GM10266 (cell line): ENCODE measurements around the gene MFSD6L.

Experiments used
- DNase-seq: peaks from one replicate; pipeline ENCODE4 v3.0.0; 2012; ENCODE audit errors: extremely low spot score
- CTCF ChIP-seq: IDR thresholded peaks from 2 replicates; pipeline ENCODE4 v1.5.1; 2012; ENCODE audit warnings: mild to moderate bottlenecking, low read depth; ENCODE audit not compliant: control insufficient read depth, insufficient read depth; ENCODE audit errors: missing control alignments

MFSD6L gene

GRCh38 chr17:8762012-8762411 lies 37.2 kb downstream of the MFSD6L start:
- DNase-seq: no peak
- no peak for TF ChIP-seq CTCF

- TF ChIP-seq CTCF: no peak
- no peak for DNase-seq
Observed at GRCh38 chr17:8758137-8758596, 41.0 kb downstream of the MFSD6L start, which contains the start of gene SPDYE4. SPDYE4 (minus strand) TSS chr17:8758546; CDS start chr17:8758382, 164 bp downstream.

- DNase-seq: no peak
- TF ChIP-seq CTCF: no peak
Observed at GRCh38 chr17:8757189-8757588, 42.0 kb downstream of the MFSD6L start.

- TF ChIP-seq CTCF: no peak
- DNase-seq: no peak
Observed at GRCh38 chr17:8755590-8756255, 43.4 kb downstream of the MFSD6L start.

GRCh38 chr17:8754890-8755289 lies 44.3 kb downstream of the MFSD6L start:
- no peak for TF ChIP-seq CTCF
- no peak for DNase-seq

- TF ChIP-seq CTCF: peak; percentile 57
- DNase-seq: no peak
Observed at GRCh38 chr17:8753976-8754440, 45.2 kb downstream of the MFSD6L start.
